PFSK-1 (cell line): ENCODE results near the gene ZNF280C.

Source experiments
- FOXP2 ChIP-seq: optimal IDR thresholded peaks from 2 replicates; pipeline ENCODE3; 2011; ENCODE audit warnings: borderline replicate concordance, control low read depth, inconsistent platforms; ENCODE audit not compliant: insufficient read depth; ENCODE audit errors: extremely low read length, extremely low read depth
- POLR2AphosphoS5 ChIP-seq: IDR thresholded peaks from 2 replicates; pipeline ENCODE4 v1.6.1; 2012; ENCODE audit warnings: low read depth, mild to moderate bottlenecking, control low read depth, low read length, moderate library complexity
- SIN3A ChIP-seq: IDR thresholded peaks from 2 replicates; pipeline ENCODE4 v1.6.1; 2012; ENCODE audit warnings: mild to moderate bottlenecking, low read length, moderate library complexity, borderline replicate concordance; ENCODE audit not compliant: insufficient read depth
- TAF1 ChIP-seq: IDR thresholded peaks from 2 replicates; pipeline ENCODE4 v1.6.1; 2012; ENCODE audit warnings: low read length, control low read depth, borderline replicate concordance; ENCODE audit not compliant: insufficient read depth
- TF ChIP-seq, protein P1 (sequence below), 2 experiments: IDR thresholded peaks; 2 replicates each; pipeline versions ENCODE4 v1.6.1 to v1.8.0; 2011 to 2012; ENCODE audit warnings: low read depth in 2 of 2, low read length in 2 of 2, control low read depth in 1 of 2, inconsistent platforms in 1 of 2, mild to moderate bottlenecking in 1 of 2, moderate library complexity in 1 of 2; ENCODE audit not compliant: insufficient read depth in 1 of 2

The ZNF280C gene

DNA sequence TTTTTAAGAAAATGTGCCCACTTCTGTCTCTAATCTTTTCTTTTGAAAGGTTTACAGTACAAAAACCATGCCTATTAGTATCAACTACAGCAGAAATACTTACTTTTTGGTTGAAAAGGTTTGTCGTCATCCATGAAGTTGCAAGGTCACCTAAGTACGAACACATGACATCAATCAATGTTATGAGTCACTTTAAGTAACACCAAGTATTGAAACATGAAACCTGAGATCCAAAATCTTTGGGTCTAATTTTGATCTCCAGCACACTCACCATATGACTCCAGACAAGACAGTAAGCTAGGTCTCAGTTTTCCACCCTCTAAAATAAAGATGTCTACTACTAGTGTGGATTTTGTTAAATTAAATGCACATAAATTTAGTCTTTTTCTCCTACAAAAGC, 8.4 kb downstream of the ZNF280C start:
- TF ChIP-seq POLR2AphosphoS5, result no peak
- TF ChIP-seq, protein P1, sequence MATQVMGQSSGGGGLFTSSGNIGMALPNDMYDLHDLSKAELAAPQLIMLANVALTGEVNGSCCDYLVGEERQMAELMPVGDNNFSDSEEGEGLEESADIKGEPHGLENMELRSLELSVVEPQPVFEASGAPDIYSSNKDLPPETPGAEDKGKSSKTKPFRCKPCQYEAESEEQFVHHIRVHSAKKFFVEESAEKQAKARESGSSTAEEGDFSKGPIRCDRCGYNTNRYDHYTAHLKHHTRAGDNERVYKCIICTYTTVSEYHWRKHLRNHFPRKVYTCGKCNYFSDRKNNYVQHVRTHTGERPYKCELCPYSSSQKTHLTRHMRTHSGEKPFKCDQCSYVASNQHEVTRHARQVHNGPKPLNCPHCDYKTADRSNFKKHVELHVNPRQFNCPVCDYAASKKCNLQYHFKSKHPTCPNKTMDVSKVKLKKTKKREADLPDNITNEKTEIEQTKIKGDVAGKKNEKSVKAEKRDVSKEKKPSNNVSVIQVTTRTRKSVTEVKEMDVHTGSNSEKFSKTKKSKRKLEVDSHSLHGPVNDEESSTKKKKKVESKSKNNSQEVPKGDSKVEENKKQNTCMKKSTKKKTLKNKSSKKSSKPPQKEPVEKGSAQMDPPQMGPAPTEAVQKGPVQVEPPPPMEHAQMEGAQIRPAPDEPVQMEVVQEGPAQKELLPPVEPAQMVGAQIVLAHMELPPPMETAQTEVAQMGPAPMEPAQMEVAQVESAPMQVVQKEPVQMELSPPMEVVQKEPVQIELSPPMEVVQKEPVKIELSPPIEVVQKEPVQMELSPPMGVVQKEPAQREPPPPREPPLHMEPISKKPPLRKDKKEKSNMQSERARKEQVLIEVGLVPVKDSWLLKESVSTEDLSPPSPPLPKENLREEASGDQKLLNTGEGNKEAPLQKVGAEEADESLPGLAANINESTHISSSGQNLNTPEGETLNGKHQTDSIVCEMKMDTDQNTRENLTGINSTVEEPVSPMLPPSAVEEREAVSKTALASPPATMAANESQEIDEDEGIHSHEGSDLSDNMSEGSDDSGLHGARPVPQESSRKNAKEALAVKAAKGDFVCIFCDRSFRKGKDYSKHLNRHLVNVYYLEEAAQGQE (IDR thresholded peaks at IDR 0.05; ENCODE audit: insufficient read depth in 1 of 2, low read depth in 2 of 2, low read length in 2 of 2), result no peak
- no peak for TF ChIP-seq FOXP2
- TF ChIP-seq TAF1, result no peak
- TF ChIP-seq SIN3A, result no peak

DNA sequence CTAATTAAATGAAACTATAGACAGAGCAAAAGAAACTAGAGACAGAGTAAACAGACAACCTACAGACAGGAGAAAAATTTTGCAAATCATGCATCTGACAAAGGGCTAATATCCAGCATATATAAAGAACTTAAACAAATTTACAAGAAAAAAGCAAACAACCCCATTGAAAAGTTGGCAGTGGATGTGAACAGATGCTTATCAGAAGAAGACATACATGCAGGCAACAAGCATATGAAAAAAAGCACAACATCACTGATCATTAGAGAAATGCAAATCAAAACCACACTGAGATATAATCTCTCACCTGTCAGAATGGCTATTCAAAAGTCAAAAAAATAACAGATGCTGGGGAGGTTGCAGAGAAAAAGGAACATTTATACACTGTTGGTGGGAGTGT, 14.8 kb downstream of the ZNF280C start:
- TF ChIP-seq TAF1 (no peak), SIN3A (no peak), POLR2AphosphoS5 (no peak), FOXP2 (no peak)
- TF ChIP-seq, protein P1 (IDR thresholded peaks at IDR 0.05; ENCODE audit: insufficient read depth in 1 of 2, low read depth in 2 of 2, low read length in 2 of 2), result no peak

DNA sequence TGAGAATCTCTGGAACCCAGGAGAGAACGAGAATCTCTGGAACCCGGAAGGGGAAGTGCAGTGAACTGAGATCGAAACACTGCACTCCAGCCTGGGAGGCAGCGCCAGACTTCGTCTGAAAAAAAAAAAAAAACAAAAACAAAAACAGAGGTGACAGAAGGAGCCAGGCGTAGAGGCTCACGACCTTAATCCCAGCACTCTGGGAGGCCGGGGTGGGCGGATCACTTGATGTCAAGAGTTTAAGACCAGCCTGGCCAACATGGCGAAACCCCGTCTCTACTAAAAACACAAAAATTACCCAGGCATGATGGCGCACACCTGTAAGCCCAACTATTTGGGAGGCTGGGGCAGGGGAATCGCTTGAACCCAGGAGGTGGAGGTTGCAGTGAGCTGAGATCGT, 17.0 kb downstream of the ZNF280C start:
- TF ChIP-seq TAF1, result no peak
- no peak for TF ChIP-seq FOXP2
- no peak for TF ChIP-seq SIN3A
- TF ChIP-seq, protein P1 (IDR thresholded peaks at IDR 0.05; ENCODE audit: insufficient read depth in 1 of 2, low read depth in 2 of 2, low read length in 2 of 2), result no peak
- TF ChIP-seq POLR2AphosphoS5, result no peak

DNA sequence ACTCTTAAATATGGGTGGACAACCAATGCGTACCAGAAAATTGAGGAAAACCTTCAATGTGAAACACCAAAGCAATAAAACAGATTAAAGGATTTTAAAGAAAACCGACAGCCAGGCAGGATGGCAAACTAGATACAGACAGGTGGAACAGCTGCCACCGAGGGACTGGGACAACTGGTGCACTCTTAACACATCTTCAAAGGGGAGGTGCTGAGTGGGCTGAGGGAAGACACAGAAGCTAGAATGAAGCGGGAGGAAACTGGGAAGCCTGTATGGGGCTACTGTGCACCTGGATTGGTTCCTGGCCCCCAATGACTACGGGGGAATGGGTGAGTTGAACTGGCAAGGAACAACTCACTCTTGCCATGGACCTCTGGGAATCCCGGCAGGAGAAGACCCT, 20.7 kb downstream of the ZNF280C start:
- TF ChIP-seq POLR2AphosphoS5, result no peak
- TF ChIP-seq SIN3A, result no peak
- TF ChIP-seq TAF1, result no peak
- TF ChIP-seq, protein P1 (IDR thresholded peaks at IDR 0.05; ENCODE audit: insufficient read depth in 1 of 2, low read depth in 2 of 2, low read length in 2 of 2), result no peak
- TF ChIP-seq FOXP2, result no peak

DNA sequence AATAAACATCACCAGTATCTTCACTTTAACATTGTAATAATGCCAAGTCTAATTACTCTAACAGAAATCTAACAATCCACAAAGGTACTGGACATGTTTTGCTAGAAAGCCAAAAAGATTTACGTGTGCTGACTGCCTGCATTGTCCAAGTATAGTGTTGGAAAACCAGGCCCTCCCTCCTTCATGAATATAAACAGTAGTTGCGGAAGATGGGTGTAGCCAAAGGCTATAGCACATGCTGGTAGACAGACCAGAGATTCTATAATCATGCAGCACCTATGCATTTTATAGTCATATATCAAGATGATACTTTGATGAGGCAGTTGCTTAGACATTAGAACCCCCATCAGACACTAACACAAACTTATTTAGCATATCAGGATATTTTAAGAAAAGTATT, 22.6 kb downstream of the ZNF280C start:
- no peak for TF ChIP-seq SIN3A
- TF ChIP-seq TAF1, result no peak
- TF ChIP-seq, protein P1 (IDR thresholded peaks at IDR 0.05; ENCODE audit: insufficient read depth in 1 of 2, low read depth in 2 of 2, low read length in 2 of 2), result no peak
- TF ChIP-seq FOXP2, result no peak
- TF ChIP-seq POLR2AphosphoS5, result no peak
